PFSK-1 (cell line): ENCODE data around the gene DNAJC10.

Source experiments
- FOXP2 ChIP-seq: optimal IDR thresholded peaks from 2 replicates; pipeline ENCODE3; 2011; ENCODE audit warnings: borderline replicate concordance, control low read depth, inconsistent platforms; ENCODE audit not compliant: insufficient read depth; ENCODE audit errors: extremely low read length, extremely low read depth
- POLR2AphosphoS5 ChIP-seq: IDR thresholded peaks from 2 replicates; pipeline ENCODE4 v1.6.1; 2012; ENCODE audit warnings: low read depth, mild to moderate bottlenecking, control low read depth, low read length, moderate library complexity
- REST ChIP-seq, 2 experiments: IDR thresholded peaks; 2 replicates each; pipeline versions ENCODE4 v1.6.1 to v1.8.0; 2011 to 2012; ENCODE audit warnings: low read depth in 2 of 2, low read length in 2 of 2, control low read depth in 1 of 2, inconsistent platforms in 1 of 2, mild to moderate bottlenecking in 1 of 2, moderate library complexity in 1 of 2; ENCODE audit not compliant: insufficient read depth in 1 of 2
- SIN3A ChIP-seq: IDR thresholded peaks from 2 replicates; pipeline ENCODE4 v1.6.1; 2012; ENCODE audit warnings: mild to moderate bottlenecking, low read length, moderate library complexity, borderline replicate concordance; ENCODE audit not compliant: insufficient read depth
- TAF1 ChIP-seq: IDR thresholded peaks from 2 replicates; pipeline ENCODE4 v1.6.1; 2012; ENCODE audit warnings: low read length, control low read depth, borderline replicate concordance; ENCODE audit not compliant: insufficient read depth

DNA sequence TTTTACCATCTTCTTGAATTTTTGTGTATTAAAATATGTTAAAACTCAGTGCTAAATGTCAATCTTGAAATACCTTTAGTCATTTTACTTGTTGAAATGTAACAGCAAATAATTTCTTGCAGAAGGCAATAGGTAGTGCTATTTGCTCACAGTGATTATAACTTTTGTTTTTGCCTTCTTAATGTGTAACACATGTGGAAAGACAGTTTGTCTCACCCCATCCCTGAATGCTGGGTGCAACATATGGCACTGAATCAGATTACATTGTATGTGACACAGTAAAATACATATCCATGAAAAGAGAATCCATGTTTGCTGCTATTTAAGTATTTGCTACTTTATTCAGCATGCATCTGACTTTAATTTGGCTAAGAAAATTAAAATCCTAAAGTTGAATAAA lies 115.0 kb downstream of the DNAJC10 start:
- no peak for TF ChIP-seq TAF1
- TF ChIP-seq POLR2AphosphoS5: no peak
- TF ChIP-seq SIN3A: no peak
- TF ChIP-seq FOXP2: no peak
- TF ChIP-seq REST (IDR thresholded peaks at IDR 0.05; ENCODE audit: insufficient read depth in 1 of 2, low read depth in 2 of 2, low read length in 2 of 2): no peak
